Activated CD4-positive, alpha-beta T cell treated with anti-CD3 and anti-CD28 coated beads, Interleukin-2, amount 10 ng/mL, durations not matched to agents 7 days and 5 days (primary cell): Measurements from ENCODE around the gene DDIAS. TPM values are rescaled to one million over a fixed set of nuclear protein-coding genes. Genes with fewer than 3 reads are reported as not detected.

ENCODE experiments used
- CTCF ChIA-PET: fragments of 350-600 bp; sonication (Branson Sonifier 250); formaldehyde crosslinking; loops from one replicate; lab custom pipeline; 2021; ENCODE audit warnings: antibody characterized with exemption; lab: Charles Lee
- POLR2A ChIA-PET: fragments of 350-600 bp; sonication (Branson Sonifier 250); formaldehyde crosslinking; loops from one replicate; lab custom pipeline; 2021; ENCODE audit warnings: antibody characterized with exemption; lab: Charles Lee
- DNase-seq: peaks from one replicate; pipeline ENCODE4 v3.0.0-alpha.2; 2020
- H3K27ac Mint-ChIP-seq: one replicate; pipeline ENCODE4 v1.8.0; 2021; ENCODE audit warnings: mild to moderate bottlenecking, moderate library complexity, mixed read lengths
- H3K27me3 Mint-ChIP-seq: one replicate; pipeline ENCODE4 v1.8.0; 2021; ENCODE audit warnings: mixed read lengths
- H3K36me3 Mint-ChIP-seq: one replicate; pipeline ENCODE4 v1.8.0; 2021; ENCODE audit warnings: low read depth, mixed read lengths
- H3K4me1 Mint-ChIP-seq: one replicate; pipeline ENCODE4 v1.8.0; 2021; ENCODE audit warnings: mixed read lengths
- H3K4me3 Mint-ChIP-seq: one replicate; pipeline ENCODE4 v1.8.0; 2021; ENCODE audit warnings: mild to moderate bottlenecking, moderate library complexity, mixed read lengths
- H3K9me3 Mint-ChIP-seq: one replicate; pipeline ENCODE4 v1.8.0; 2021; ENCODE audit warnings: mixed read lengths
- total RNA-seq, 2 experiments: library from RNA; stranded (reverse); gene quantifications; one replicate each; pipeline ENCODE4 v1.2.3, GENCODE V29; 2021

The DDIAS gene
- total RNA-seq, 2 experiments from 2014 or later, result 14.7 to 14.8 TPM

DNA sequence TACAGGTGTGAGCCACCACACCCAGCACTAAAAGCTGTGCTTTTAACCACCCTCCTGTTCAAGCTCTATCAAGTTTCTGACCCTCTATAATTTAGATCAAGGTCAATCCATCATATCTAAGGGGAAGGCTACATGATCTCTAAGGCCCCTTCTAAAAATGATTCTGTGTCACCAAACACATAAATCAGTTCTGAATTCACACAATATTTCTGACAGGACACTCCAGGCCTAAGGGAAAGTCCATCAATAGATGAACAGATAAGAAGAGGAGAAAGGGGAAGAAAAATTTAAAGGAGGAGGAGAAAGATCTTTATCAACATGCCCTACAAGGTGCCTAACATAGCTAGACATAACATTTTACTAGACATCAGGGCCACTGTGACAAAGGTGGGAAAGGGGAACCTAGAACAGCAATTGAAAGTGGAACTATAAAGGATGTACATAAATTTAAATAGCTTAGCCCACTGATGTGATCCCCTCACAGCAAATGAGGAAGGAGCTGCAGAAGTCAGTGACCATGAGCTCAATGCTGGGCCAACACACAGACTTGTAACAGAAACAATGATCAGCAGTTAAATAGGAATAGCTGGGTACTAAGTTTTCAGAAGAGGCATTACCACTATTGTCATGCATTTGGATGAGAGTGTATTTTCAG is 6.0 kb upstream of the DDIAS start:
- CTCF ChIA-PET, result interaction anchor here (0.5 to 1.4 kb wide), 3 partner anchors 16 to 216 kb away, joined by 3 to 4 read pairs (median 4); no protein-coding TSS in a partner anchor
- no peaks in the 10 kb centered on the region for H3K27me3 Mint-ChIP-seq
- no peak for DNase-seq
- H3K9me3 Mint-ChIP-seq, result no peaks in the 10 kb centered on the region
- POLR2A ChIA-PET, result no interaction called here
- no peak overlapping the region for H3K27ac Mint-ChIP-seq
- H3K4me3 Mint-ChIP-seq, result no peak overlapping the region
- peaks cover 2% of the 10 kb centered on the region for H3K36me3 Mint-ChIP-seq
- peaks cover 26% of the 10 kb centered on the region for H3K4me1 Mint-ChIP-seq

DNA sequence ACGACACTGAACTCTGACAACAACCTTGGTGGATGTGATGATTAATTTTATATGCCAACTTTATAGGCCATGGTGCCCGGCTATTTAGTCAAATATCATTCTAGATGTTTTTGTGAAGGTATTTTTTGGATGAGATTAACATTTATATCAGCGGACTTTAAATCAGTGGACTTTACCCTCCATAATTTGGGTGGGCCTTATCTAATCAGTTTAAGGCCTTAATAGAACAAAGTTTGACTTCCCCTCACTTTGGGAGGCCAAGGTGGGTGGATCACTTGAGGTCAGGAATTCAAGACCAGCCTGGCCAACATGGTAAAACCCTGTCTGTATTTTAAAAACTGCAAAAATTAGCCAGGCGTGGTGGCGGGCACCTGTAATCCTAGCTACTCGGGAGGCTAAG is 5.4 kb upstream of the DDIAS start:
- no peak overlapping the region for H3K4me3 Mint-ChIP-seq
- peaks cover 2% of the 10 kb centered on the region for H3K36me3 Mint-ChIP-seq
- CTCF ChIA-PET, result interaction anchor here (0.7 to 1.4 kb wide), 2 partner anchors 29 to 293 kb away, joined by 3 to 4 read pairs; no protein-coding TSS in a partner anchor
- no peaks in the 10 kb centered on the region for H3K9me3 Mint-ChIP-seq
- POLR2A ChIA-PET, result no interaction called here
- no peak for DNase-seq
- no peaks in the 10 kb centered on the region for H3K27me3 Mint-ChIP-seq
- no peak overlapping the region for H3K27ac Mint-ChIP-seq
- H3K4me1 Mint-ChIP-seq, result peaks cover 27% of the 10 kb centered on the region

DNA sequence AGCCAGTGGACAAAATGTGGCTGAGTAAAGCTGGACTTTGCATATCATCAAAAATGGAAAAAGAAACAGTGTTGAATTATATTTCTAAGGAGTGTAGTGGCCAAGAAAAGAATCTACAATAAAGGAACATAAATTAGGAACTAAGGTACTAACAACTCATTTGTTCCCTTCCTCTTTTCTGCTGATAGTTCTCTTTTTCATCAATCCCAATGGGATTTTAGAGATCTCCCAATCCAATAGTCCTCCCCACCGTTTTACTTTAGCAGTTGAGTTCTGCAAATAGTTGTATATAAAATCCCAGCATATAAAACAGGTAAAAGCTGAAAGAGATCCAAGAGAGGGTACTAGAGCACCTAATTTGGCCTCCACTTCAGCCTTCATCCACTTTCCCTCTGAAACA is 3.3 kb upstream of the DDIAS start:
- H3K36me3 Mint-ChIP-seq, result peaks cover 2% of the 10 kb centered on the region
- POLR2A ChIA-PET, result no interaction called here
- H3K9me3 Mint-ChIP-seq, result no peaks in the 10 kb centered on the region
- H3K27me3 Mint-ChIP-seq, result no peaks in the 10 kb centered on the region
- H3K27ac Mint-ChIP-seq, result no peak overlapping the region
- CTCF ChIA-PET, result no interaction called here
- peaks cover 42% of the 10 kb centered on the region for H3K4me1 Mint-ChIP-seq
- H3K4me3 Mint-ChIP-seq, result no peak overlapping the region
- no peak for DNase-seq

DNA sequence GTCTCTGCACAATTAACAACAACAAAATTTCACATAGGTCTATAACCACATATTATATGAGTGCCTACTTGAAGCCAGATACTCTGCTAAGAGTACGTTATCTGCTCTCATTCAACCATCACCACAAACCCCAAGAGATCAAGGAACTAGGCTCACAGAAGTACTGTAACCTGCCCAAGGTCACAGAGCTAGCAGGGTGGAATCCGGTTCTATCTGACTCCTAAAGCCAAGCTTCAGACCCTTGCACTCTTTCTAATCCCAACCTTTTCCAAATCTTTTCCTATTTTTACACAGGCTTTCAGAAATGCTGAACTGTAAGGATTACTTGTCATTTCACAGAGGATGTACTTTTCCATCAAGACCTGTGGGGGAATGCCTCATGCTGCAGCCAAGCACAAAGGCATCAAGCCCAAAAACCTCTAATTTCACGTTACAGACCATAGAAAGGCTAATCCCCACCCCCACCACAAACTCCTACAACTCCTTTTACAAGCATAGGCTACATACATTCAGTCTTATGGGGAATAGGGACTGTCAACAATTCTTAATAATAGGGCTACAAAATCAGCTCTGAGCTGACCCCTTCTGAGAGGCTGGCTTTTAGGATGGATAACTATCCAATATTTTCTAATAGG is 2.2 kb upstream of the DDIAS start:
- Mint-ChIP-seq H3K4me3 (peak overlapping the region; percentile 96), H3K27me3 (no peaks in the 10 kb centered on the region), H3K9me3 (no peaks in the 10 kb centered on the region), H3K36me3 (peaks cover 2% of the 10 kb centered on the region), H3K4me1 (peaks cover 48% of the 10 kb centered on the region), H3K27ac (peak overlapping the region; percentile 98)
- ChIA-PET POLR2A (no interaction called here), CTCF (interaction anchor here (1.1 to 2.7 kb wide), 3 partner anchors 20 to 32 kb away, joined by 4 to 9 read pairs (median 4); no protein-coding TSS in a partner anchor)
- DNase-seq, result peak; percentile 59

DNA sequence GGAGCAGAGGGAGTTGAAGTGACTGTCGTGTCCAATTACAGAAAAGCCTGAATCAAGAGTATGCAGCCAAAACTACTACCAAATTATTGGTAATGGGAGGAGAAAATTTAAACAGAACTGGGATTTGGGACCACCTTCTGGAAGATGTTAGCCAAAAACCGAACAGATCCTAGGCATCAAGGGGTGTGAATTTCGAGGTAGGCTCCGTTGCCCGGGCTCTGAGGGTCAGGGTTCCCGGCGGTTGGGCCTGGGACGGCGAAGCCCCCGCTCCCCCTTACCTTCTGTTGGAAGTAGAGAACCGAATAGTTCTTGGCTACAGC is 1.6 kb upstream of the DDIAS start:
- Mint-ChIP-seq H3K4me1 (peaks cover 48% of the 10 kb centered on the region), H3K27me3 (no peaks in the 10 kb centered on the region), H3K27ac (peak overlapping the region; percentile 98), H3K9me3 (no peaks in the 10 kb centered on the region), H3K36me3 (peaks cover 2% of the 10 kb centered on the region), H3K4me3 (peak overlapping the region; percentile 96)
- ChIA-PET CTCF (interaction anchor here (0.6 to 2.7 kb wide), 5 partner anchors 20 to 351 kb away, joined by 3 to 9 read pairs (median 4); no protein-coding TSS in a partner anchor), POLR2A (no interaction called here)
- DNase-seq, result no peak

DNA sequence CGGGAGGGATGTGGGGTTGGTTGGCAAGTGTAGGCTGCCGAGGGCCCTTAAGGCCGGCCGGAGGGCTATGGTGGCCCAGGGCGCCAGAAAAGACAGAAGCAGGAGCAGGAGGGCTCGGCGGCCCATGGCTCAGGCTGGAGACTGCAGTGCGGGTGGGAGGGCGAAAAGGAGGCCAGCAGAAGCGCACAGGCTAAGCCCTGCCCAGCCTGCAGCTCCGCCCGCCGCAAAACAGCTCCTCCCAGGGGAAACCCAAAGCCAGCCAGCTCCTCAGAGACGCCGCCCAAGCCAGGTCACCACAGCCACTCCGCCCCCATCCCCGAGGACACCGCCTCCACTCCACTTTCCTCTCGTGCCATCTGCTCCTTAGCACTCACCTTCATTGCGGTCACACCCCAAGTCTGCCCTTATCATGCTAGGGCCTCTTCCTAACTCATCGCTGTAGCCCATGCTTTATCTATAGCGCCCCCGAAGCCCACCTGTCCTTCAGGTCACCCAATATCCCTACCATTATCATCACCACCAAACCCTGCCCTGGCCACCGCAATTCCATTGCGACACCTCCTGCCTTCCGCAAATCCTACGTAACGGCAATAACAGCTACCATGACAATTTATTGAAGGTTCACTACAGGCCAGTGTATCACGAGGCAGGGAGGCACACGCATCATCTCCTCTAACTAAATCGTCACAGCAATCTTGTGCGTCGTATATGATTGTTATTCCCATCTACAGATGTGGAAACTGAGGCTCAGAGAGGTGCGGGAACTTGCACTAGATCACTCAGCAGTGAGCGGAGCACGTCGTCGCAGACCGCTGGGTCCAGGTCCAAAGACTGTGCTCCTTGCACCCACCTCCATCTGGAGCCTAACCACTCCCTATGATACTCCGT is 1.0 kb upstream of the DDIAS start, which contains the start of gene PRCP:
Gene PRCP (minus strand): TSS at position 154 of the 888 bp plus-strand sequence. CDS start 28 bp downstream, at position 126.
- Mint-ChIP-seq H3K36me3 (peaks cover 2% of the 10 kb centered on the region), H3K9me3 (no peaks in the 10 kb centered on the region), H3K27ac (peak within 1 kb of the TSS; percentile 98), H3K4me1 (peaks cover 46% of the 10 kb centered on the region), H3K27me3 (no peaks in the 10 kb centered on the region), H3K4me3 (peak within 1 kb of the TSS; percentile 96)
- ChIA-PET POLR2A (interaction anchor here (1.1 kb wide), 1 partner anchor 257 kb away, joined by 5 read pairs; the partner anchor contains the start of gene PCF11), CTCF (interaction anchor here (0.5 to 2.7 kb wide), 9 partner anchors 10 to 350 kb away, joined by 3 to 9 read pairs (median 4); no protein-coding TSS in a partner anchor)
- DNase-seq, result peak; percentile 96

DNA sequence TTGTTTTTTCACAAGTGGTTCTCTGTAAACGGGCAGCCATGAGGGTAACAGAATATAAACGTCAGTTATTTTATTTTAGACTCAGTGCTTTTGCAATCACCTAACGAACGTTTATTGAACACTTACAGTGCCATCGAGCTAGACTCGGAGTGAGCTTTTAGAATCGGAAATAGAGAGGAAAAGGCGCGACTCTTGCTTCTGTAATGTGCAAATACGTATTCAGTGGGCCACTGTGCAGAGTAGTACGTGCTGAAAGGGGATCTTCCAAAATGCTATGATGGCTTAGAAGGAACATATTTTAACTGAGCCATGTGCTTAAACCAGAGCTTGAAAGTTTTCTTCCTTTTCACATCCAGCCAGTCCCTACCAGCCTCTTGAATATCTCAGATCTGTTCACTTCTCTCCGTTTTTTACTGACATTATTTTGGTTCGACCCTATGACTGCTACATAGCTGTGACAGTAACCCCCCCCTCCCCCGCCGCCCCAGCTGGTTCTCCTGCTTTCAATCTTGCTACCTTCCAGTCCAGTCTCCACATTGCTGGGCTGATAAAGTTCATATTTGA is 468 bp downstream of the DDIAS start:
- Mint-ChIP-seq H3K4me1 (peaks cover 51% of the 10 kb centered on the region), H3K9me3 (no peaks in the 10 kb centered on the region), H3K36me3 (no peaks in the 10 kb centered on the region), H3K27me3 (no peaks in the 10 kb centered on the region), H3K4me3 (peak overlapping the region; percentile 96), H3K27ac (peak overlapping the region; percentile 98)
- POLR2A ChIA-PET, result interaction anchor here (1.1 kb wide), 1 partner anchor 255 kb away, joined by 5 read pairs; the partner anchor contains the start of gene PCF11
- CTCF ChIA-PET, result interaction anchor here (0.8 to 2.7 kb wide), 5 partner anchors 8 to 250 kb away, joined by 3 to 9 read pairs (median 5); no protein-coding TSS in a partner anchor
- peak; percentile 17 for DNase-seq

DNA sequence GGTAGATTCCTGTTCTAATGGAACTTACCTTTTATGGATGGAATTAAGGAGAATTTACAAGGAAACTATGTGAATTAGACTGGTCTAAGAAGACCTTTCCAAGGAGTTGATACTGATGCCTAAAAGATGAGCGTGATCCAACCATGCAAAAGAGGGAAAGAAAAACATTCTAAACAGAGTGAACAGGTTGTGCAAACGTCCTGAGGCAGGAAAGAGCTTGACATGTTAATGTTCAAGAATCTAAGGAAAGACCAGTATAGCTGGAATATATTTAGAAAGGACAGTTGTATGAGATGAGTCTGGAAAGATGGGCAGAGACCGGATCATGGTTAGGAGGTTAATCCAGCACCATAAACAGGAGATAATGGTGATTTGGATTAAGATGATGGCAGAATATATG is 1.3 kb downstream of the DDIAS start:
- Mint-ChIP-seq H3K27me3 (no peaks in the 10 kb centered on the region), H3K9me3 (no peaks in the 10 kb centered on the region), H3K36me3 (no peaks in the 10 kb centered on the region), H3K4me3 (peak overlapping the region; percentile 96), H3K27ac (no peak overlapping the region), H3K4me1 (peaks cover 52% of the 10 kb centered on the region)
- no peak for DNase-seq
- CTCF ChIA-PET, result interaction anchor here (2.4 kb wide), 1 partner anchor 11 kb away, joined by 7 read pairs; no protein-coding TSS in a partner anchor
- POLR2A ChIA-PET, result no interaction called here

DNA sequence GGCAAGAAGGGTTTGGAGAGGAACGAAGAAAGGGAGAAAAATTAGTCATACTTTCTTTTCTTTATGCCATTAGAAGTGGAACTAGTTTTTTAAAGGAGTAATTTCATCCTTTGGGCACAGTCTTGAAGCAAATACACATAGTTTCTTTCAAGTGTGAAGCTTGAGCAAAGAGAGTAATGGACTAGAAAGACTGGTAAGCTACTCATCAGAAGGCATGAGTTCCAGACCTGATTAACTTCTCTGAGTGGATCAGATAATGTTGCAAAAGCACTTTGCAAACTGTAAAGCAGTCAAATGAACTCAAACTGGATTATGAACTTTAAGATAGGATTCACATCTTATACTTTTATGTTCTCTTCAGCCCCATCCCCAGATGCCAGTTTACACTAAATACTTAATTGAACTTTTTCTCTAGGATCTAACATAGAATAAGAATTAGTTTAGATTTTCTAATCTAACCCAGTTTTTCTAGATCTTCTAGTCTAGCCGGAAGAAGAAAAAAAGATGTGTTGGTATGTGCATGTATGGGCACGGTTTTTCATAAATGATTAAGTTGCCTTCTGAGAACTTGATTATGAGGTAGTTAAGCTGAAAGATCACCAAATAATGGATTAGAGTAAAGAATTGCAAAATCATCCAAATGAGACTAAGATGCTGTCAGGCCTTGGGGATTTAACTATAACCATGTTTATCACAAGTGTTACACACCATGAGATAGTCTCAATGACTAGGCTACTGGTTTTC is 2.5 kb downstream of the DDIAS start:
- Mint-ChIP-seq H3K27me3 (no peaks in the 10 kb centered on the region), H3K36me3 (no peaks in the 10 kb centered on the region), H3K4me3 (no peak overlapping the region), H3K27ac (no peak overlapping the region), H3K9me3 (no peaks in the 10 kb centered on the region), H3K4me1 (peaks cover 56% of the 10 kb centered on the region)
- DNase-seq, result no peak
- POLR2A ChIA-PET, result no interaction called here
- CTCF ChIA-PET, result interaction anchor here (0.6 kb wide), 1 partner anchor 319 kb away, joined by 3 read pairs; no protein-coding TSS in a partner anchor

DNA sequence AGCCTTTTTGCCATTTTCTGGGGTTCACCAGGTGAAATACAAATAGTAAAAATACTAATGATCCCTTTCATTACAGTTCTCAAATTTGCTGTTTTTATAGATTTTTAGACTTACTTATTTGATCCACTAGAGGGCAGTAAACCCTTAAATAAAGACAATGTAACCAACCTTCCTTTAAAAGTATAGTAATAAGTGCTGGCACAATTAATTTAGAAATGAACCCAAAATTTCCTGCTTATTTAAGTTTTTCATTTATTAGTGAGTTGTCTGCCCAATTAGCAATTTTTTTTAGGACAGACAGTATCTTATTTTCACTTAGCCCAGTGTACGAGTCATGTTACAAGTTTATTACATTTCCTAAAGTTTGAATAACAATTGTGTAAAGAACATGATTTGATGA is 4.7 kb downstream of the DDIAS start:
- Mint-ChIP-seq H3K9me3 (no peaks in the 10 kb centered on the region), H3K4me1 (peaks cover 52% of the 10 kb centered on the region), H3K4me3 (no peak overlapping the region), H3K27ac (no peak overlapping the region), H3K36me3 (peaks cover 6% of the 10 kb centered on the region), H3K27me3 (no peaks in the 10 kb centered on the region)
- no peak for DNase-seq
- ChIA-PET CTCF (no interaction called here), POLR2A (no interaction called here)

DNA sequence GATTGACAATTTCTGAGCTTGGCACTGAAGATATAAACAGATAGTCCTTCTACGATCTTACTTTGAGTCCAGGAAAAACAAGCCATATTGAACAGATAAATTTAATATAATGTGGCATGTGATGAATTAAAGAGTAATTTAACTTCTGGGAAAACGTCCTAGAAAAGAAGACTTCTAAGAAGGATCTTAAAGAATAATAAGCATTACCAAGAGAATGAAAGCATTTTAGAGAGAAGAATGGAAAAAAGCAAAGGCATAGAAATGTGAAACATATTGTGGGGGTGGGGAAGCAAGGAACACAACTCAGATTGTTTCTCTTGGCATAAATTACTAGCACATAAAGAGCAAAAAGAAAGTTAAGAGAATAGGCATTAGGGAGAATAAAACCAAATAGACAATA is 5.4 kb downstream of the DDIAS start:
- CTCF ChIA-PET, result no interaction called here
- peaks cover 6% of the 10 kb centered on the region for H3K9me3 Mint-ChIP-seq
- H3K4me1 Mint-ChIP-seq, result peaks cover 53% of the 10 kb centered on the region
- POLR2A ChIA-PET, result no interaction called here
- no peak overlapping the region for H3K4me3 Mint-ChIP-seq
- H3K36me3 Mint-ChIP-seq, result peaks cover 13% of the 10 kb centered on the region
- no peak overlapping the region for H3K27ac Mint-ChIP-seq
- no peaks in the 10 kb centered on the region for H3K27me3 Mint-ChIP-seq
- DNase-seq, result no peak
